HFF-Myc (cell line): ENCODE data around the gene OLFML1.

Experiments
- DNase-seq: peaks from one replicate; pipeline ENCODE4 v3.0.0-alpha.2; 2011; ENCODE audit warnings: low read depth; ENCODE audit errors: extremely low read depth
- H3K4me3 ChIP-seq: replicated peaks from 2 replicates; pipeline ENCODE4 v1.5.1; 2011; ENCODE audit warnings: low read depth, mild to moderate bottlenecking, control low read depth, low read length
- CTCF ChIP-seq: IDR thresholded peaks from 2 replicates; pipeline ENCODE4 v1.5.1; 2012; ENCODE audit warnings: mild to moderate bottlenecking, low read depth, low read length, control low read depth; ENCODE audit errors: missing control alignments

OLFML1 gene

GRCh38 chr11:7487360-7487759, 2.1 kb downstream of the OLFML1 start:
- TF ChIP-seq CTCF = no peak

GRCh38 chr11:7488681-7489080, 3.4 kb downstream of the OLFML1 start:
- DNase-seq = no peak
- no peak overlapping the region for H3K4me3 ChIP-seq
- no peak for TF ChIP-seq CTCF

More at GRCh38 chr11:7487360-7487759, 2.1 kb downstream of the OLFML1 start:
- DNase-seq = no peak
- H3K4me3 ChIP-seq = no peak overlapping the region

GRCh38 chr11:7489376-7489775, 4.1 kb downstream of the OLFML1 start:
- no peak overlapping the region for H3K4me3 ChIP-seq
- no peak for DNase-seq
- TF ChIP-seq CTCF = no peak

GRCh38 chr11:7490054-7490453, 4.7 kb downstream of the OLFML1 start:
- no peak overlapping the region for H3K4me3 ChIP-seq
- DNase-seq = no peak
- TF ChIP-seq CTCF = no peak

GRCh38 chr11:7490535-7490934, 5.2 kb downstream of the OLFML1 start:
- no peak overlapping the region for H3K4me3 ChIP-seq
- no peak for DNase-seq
- TF ChIP-seq CTCF = no peak

GRCh38 chr11:7492253-7492652, 6.9 kb downstream of the OLFML1 start:
- TF ChIP-seq CTCF = no peak
- no peak for DNase-seq
- H3K4me3 ChIP-seq = no peak overlapping the region

GRCh38 chr11:7493670-7494069, 8.4 kb downstream of the OLFML1 start:
- no peak for DNase-seq
- no peak for TF ChIP-seq CTCF
- H3K4me3 ChIP-seq = no peak overlapping the region
